Measurements from ENCODE around the gene LSM14B.
A peak's percentile ranks its signal among the peaks of the same experiment; 100 is the strongest.
"Not testable (repeated sequence)": the region's sequence is repeated elsewhere in the genome, so short reads cannot be mapped to it uniquely, and the experiment has no call there.

Gene LSM14B

GRCh38 chr20:62143957-62144825 lies 21.9 kb downstream of the LSM14B start:
- H3K9me3 Mint-ChIP-seq (ENCODE audit: low read depth), result no peaks in the 10 kb centered on the region
- H3K27me3 Mint-ChIP-seq, result no peaks in the 10 kb centered on the region
- peaks cover 47% of the 10 kb centered on the region for H3K4me1 Mint-ChIP-seq (ENCODE audit: low read depth)
- H3K36me3 Mint-ChIP-seq, result peaks cover 6% of the 10 kb centered on the region
- H3K27ac Mint-ChIP-seq, result peak overlapping the region; percentile 73
- H3K4me3 Mint-ChIP-seq, result peak overlapping the region; percentile 90

- Mint-ChIP-seq H3K4me1 (ENCODE audit: low read depth) (peaks cover 50% of the 10 kb centered on the region), H3K4me3 (peak overlapping the region; percentile 90), H3K27ac (peak overlapping the region; percentile 17), H3K9me3 (ENCODE audit: low read depth) (no peaks in the 10 kb centered on the region), H3K36me3 (peaks cover 7% of the 10 kb centered on the region), H3K27me3 (no peaks in the 10 kb centered on the region)
Observed at GRCh38 chr20:62145688-62146018, 23.4 kb downstream of the LSM14B start.

- H3K27ac Mint-ChIP-seq, result no peak overlapping the region
- no peaks in the 10 kb centered on the region for H3K27me3 Mint-ChIP-seq
- H3K36me3 Mint-ChIP-seq, result peaks cover 5% of the 10 kb centered on the region
- H3K9me3 Mint-ChIP-seq (ENCODE audit: low read depth), result no peaks in the 10 kb centered on the region
- H3K4me1 Mint-ChIP-seq (ENCODE audit: low read depth), result peaks cover 46% of the 10 kb centered on the region
- H3K4me3 Mint-ChIP-seq, result peak overlapping the region; percentile 90
Observed at GRCh38 chr20:62146019-62146755, 23.9 kb downstream of the LSM14B start.

- Mint-ChIP-seq H3K36me3 (peaks cover 3% of the 10 kb centered on the region), H3K4me3 (no peak overlapping the region), H3K27ac (no peak overlapping the region), H3K9me3 (ENCODE audit: low read depth) (no peaks in the 10 kb centered on the region), H3K4me1 (ENCODE audit: low read depth) (peaks cover 37% of the 10 kb centered on the region), H3K27me3 (no peaks in the 10 kb centered on the region)
Observed at GRCh38 chr20:62147125-62147524, 24.9 kb downstream of the LSM14B start.

- H3K36me3 Mint-ChIP-seq, result peaks cover 2% of the 10 kb centered on the region
- H3K27me3 Mint-ChIP-seq, result no peaks in the 10 kb centered on the region
- H3K4me3 Mint-ChIP-seq, result no peak overlapping the region
- no peaks in the 10 kb centered on the region for H3K9me3 Mint-ChIP-seq (ENCODE audit: low read depth)
- H3K4me1 Mint-ChIP-seq (ENCODE audit: low read depth), result peaks cover 37% of the 10 kb centered on the region
- H3K27ac Mint-ChIP-seq, result no peak overlapping the region
Observed at GRCh38 chr20:62147528-62147927, 25.3 kb downstream of the LSM14B start.

- H3K27me3 Mint-ChIP-seq; H3K36me3 Mint-ChIP-seq; H3K4me3 Mint-ChIP-seq; H3K27ac Mint-ChIP-seq; H3K9me3 Mint-ChIP-seq (ENCODE audit: low read depth): not testable (repeated sequence)
- peaks cover 37% of the 10 kb centered on the region for H3K4me1 Mint-ChIP-seq (ENCODE audit: low read depth)
Observed at GRCh38 chr20:62148383-62148782, 26.1 kb downstream of the LSM14B start.

GRCh38 chr20:62148908-62149314 lies 26.6 kb downstream of the LSM14B start:
- Mint-ChIP-seq H3K4me1 (ENCODE audit: low read depth) (peaks cover 37% of the 10 kb centered on the region), H3K4me3 (no peak overlapping the region), H3K27me3 (no peaks in the 10 kb centered on the region), H3K36me3 (peaks cover 10% of the 10 kb centered on the region), H3K9me3 (ENCODE audit: low read depth) (peaks cover 3% of the 10 kb centered on the region), H3K27ac (no peak overlapping the region)

GRCh38 chr20:62149532-62150309 lies 27.4 kb downstream of the LSM14B start:
- Mint-ChIP-seq H3K9me3 (ENCODE audit: low read depth) (peaks cover 3% of the 10 kb centered on the region), H3K4me1 (ENCODE audit: low read depth) (peaks cover 33% of the 10 kb centered on the region), H3K27ac (no peak overlapping the region), H3K4me3 (no peak overlapping the region), H3K27me3 (no peaks in the 10 kb centered on the region), H3K36me3 (peaks cover 12% of the 10 kb centered on the region)

GRCh38 chr20:62150310-62150575 lies 28.0 kb downstream of the LSM14B start:
- Mint-ChIP-seq H3K27me3 (no peaks in the 10 kb centered on the region), H3K4me3 (no peak overlapping the region), H3K36me3 (peaks cover 12% of the 10 kb centered on the region), H3K4me1 (ENCODE audit: low read depth) (peaks cover 28% of the 10 kb centered on the region), H3K9me3 (ENCODE audit: low read depth) (peaks cover 3% of the 10 kb centered on the region), H3K27ac (no peak overlapping the region)

GRCh38 chr20:62151225-62151624 lies 28.9 kb downstream of the LSM14B start:
- H3K27ac Mint-ChIP-seq, result no peak overlapping the region
- H3K27me3 Mint-ChIP-seq, result no peaks in the 10 kb centered on the region
- H3K36me3 Mint-ChIP-seq, result peaks cover 12% of the 10 kb centered on the region
- peaks cover 3% of the 10 kb centered on the region for H3K9me3 Mint-ChIP-seq (ENCODE audit: low read depth)
- peaks cover 18% of the 10 kb centered on the region for H3K4me1 Mint-ChIP-seq (ENCODE audit: low read depth)
- H3K4me3 Mint-ChIP-seq, result no peak overlapping the region

GRCh38 chr20:62151835-62152364 lies 29.6 kb downstream of the LSM14B start:
- Mint-ChIP-seq H3K9me3 (ENCODE audit: low read depth) (peaks cover 3% of the 10 kb centered on the region), H3K4me3 (no peak overlapping the region), H3K27ac (no peak overlapping the region), H3K27me3 (no peaks in the 10 kb centered on the region), H3K36me3 (peaks cover 12% of the 10 kb centered on the region), H3K4me1 (ENCODE audit: low read depth) (peaks cover 18% of the 10 kb centered on the region)

- peaks cover 10% of the 10 kb centered on the region for H3K36me3 Mint-ChIP-seq
Observed at GRCh38 chr20:62155428-62156253, 33.4 kb downstream of the LSM14B start.

GRCh38 chr20:62156254-62156556 lies 33.9 kb downstream of the LSM14B start:
- Mint-ChIP-seq H3K9me3 (ENCODE audit: low read depth) (peaks cover 3% of the 10 kb centered on the region), H3K4me1 (ENCODE audit: low read depth) (peaks cover 11% of the 10 kb centered on the region), H3K27ac (no peak overlapping the region), H3K27me3 (no peaks in the 10 kb centered on the region), H3K4me3 (no peak overlapping the region), H3K36me3 (peaks cover 10% of the 10 kb centered on the region)

More at GRCh38 chr20:62155428-62156253, 33.4 kb downstream of the LSM14B start:
- Mint-ChIP-seq H3K9me3 (ENCODE audit: low read depth) (peaks cover 3% of the 10 kb centered on the region), H3K27ac (no peak overlapping the region), H3K4me1 (ENCODE audit: low read depth) (peaks cover 11% of the 10 kb centered on the region), H3K27me3 (no peaks in the 10 kb centered on the region), H3K4me3 (no peak overlapping the region)

GRCh38 chr20:62156592-62157386 lies 34.5 kb downstream of the LSM14B start:
- H3K36me3 Mint-ChIP-seq, result peaks cover 10% of the 10 kb centered on the region
- H3K27ac Mint-ChIP-seq, result no peak overlapping the region
- H3K27me3 Mint-ChIP-seq, result no peaks in the 10 kb centered on the region
- H3K4me3 Mint-ChIP-seq, result no peak overlapping the region
- peaks cover 3% of the 10 kb centered on the region for H3K9me3 Mint-ChIP-seq (ENCODE audit: low read depth)
- peaks cover 11% of the 10 kb centered on the region for H3K4me1 Mint-ChIP-seq (ENCODE audit: low read depth)

Data from activated naive CD8-positive, alpha-beta T cell (primary cell).